Measurements from ENCODE around the gene TMEM244. TPM values are rescaled to one million over a fixed set of nuclear protein-coding genes. Genes with fewer than 3 reads are reported as not detected.

The TMEM244 gene
- total and polyA plus RNA-seq, 9 of the 15 experiments (the other 6 are each of a cell fraction or from before 2014, with no cell fraction given), result not detected

GRCh38 chr6:129893640-129894039 is 32.5 kb upstream of the TMEM244 start (continued):
- TF ChIP-seq REST (IDR thresholded peaks at IDR 0.05; ENCODE audit: borderline replicate concordance) (peak; percentile 45; the same call in 1 of the 2 replicates), REST (CRISPR knock-in tag; IDR thresholded peaks at IDR 0.05; ENCODE audit: low read depth) (no peak)

GRCh38 chr6:129890701-129891100 is 29.6 kb upstream of the TMEM244 start:
- no peak overlapping the region for H3K27ac ChIP-seq (ENCODE audit: extremely low read depth, low read depth, low read length)
- no peaks in the 10 kb centered on the region for H3K9me1 ChIP-seq (ENCODE audit: control insufficient read depth, insufficient read depth, low read length)
- in situ Hi-C loops (cut with MboI), result no loop called here
- H3K79me2 ChIP-seq (ENCODE audit: control insufficient read depth, insufficient read depth, low read length), result no peaks in the 10 kb centered on the region
- no peaks in the 10 kb centered on the region for H4K20me1 ChIP-seq (replicated peaks; ENCODE audit: control insufficient read depth, insufficient read depth, low read length)
- no peak overlapping the region for H3K4me2 ChIP-seq (ENCODE audit: insufficient read depth, low read length)
- intact Hi-C loops (cut with micrococcal nuclease), result no loop called here
- BruUV-seq (replicated peaks), result no TSS peak
- ChIA-PET CTCF (ENCODE audit: low intra/inter-chr PET ratio) (no interaction called here), POLR2A (no interaction called here)
- H3K4me3 ChIP-seq, result no peak overlapping the region
- 5% methylated on average over 4 of the region's 4 CpGs for WGBS (ENCODE audit: insufficient coverage, low coverage, missing lambda C conversion rate)
- H2AFZ ChIP-seq (ENCODE audit: low read depth, low read length), result peak overlapping the region; percentile 77
- peaks cover 0 to 4% of the 10 kb centered on the region in 2 experiments; a peak in 1 of 5 replicates for H3K4me1 ChIP-seq (replicated peaks in 1 of 2; ENCODE audit: control insufficient read depth in 2 of 2, insufficient read depth in 2 of 2, low read length in 2 of 2)
- ATAC-seq (peak; percentile 81), DNase-seq (ENCODE audit: extremely low read depth in 1 of 4, low spot score in 3 of 4) (peak in 2 of 4 experiments; percentile 38 to 49), FAIRE-seq (peak; percentile 74)
- H3K27me3 ChIP-seq (ENCODE audit: control insufficient read depth in 2 of 2, insufficient read depth in 2 of 2, low read length in 2 of 2), result no peaks in the 10 kb centered on the region
- no peaks in the 10 kb centered on the region for H3K9me3 ChIP-seq (replicated peaks; ENCODE audit: control insufficient read depth, insufficient read depth, low read depth, low read length)
- no peaks in the 10 kb centered on the region for H3K36me3 ChIP-seq (ENCODE audit: control insufficient read depth, insufficient read depth, low read length)
- H3K9ac ChIP-seq (ENCODE audit: insufficient read depth in 1 of 2, low read depth in 2 of 2, low read length in 2 of 2), result no peak overlapping the region
- TF ChIP-seq SRSF3 (IDR thresholded peaks at IDR 0.05; ENCODE audit: insufficient read depth, low read length), result no peak
- TF ChIP-seq CBFA2T3 (IDR thresholded peaks at IDR 0.05), result peak; percentile 40
- no peak for TF ChIP-seq E2F8 (IDR thresholded peaks at IDR 0.05; ENCODE audit: low read depth, partially characterized antibody)

All from K562 (cell line).